Astrocyte (in vitro differentiated cells and primary cell): ENCODE data around the gene DTNB. TPM values are rescaled to one million over a fixed set of nuclear protein-coding genes. Genes with fewer than 3 reads are reported as not detected.

Experiments
- DNase-seq: peaks from one replicate; pipeline ENCODE4 v3.0.0-alpha.2; 2010; ENCODE audit warnings: low read depth
- FAIRE-seq: peaks from 2 replicates; lab custom pipeline; 2011; peaks lifted over from hg19 to GRCh38; lab: Jason Lieb, UNC
- H2AFZ ChIP-seq: 2 replicates; pipeline ENCODE4 v1.6.0; 2012; ENCODE audit warnings: low read depth, low read length, inconsistent platforms
- H3K27ac ChIP-seq: 2 replicates; pipeline ENCODE4 v1.5.1; 2011; ENCODE audit warnings: low read depth, low read length, inconsistent platforms
- H3K27me3 ChIP-seq: 2 replicates; pipeline ENCODE4 v1.6.0; 2011; ENCODE audit warnings: low read length, inconsistent platforms; ENCODE audit not compliant: insufficient read depth
- H3K36me3 ChIP-seq: 2 replicates; pipeline ENCODE4 v1.5.1; 2011; ENCODE audit warnings: low read length, inconsistent platforms; ENCODE audit not compliant: insufficient read depth
- H3K4me1 ChIP-seq: 2 replicates; pipeline ENCODE4 v1.5.1; 2011; ENCODE audit warnings: low read length, inconsistent platforms; ENCODE audit not compliant: insufficient read depth
- H3K4me2 ChIP-seq: 2 replicates; pipeline ENCODE4 v1.6.0; 2012; ENCODE audit warnings: low read length, inconsistent platforms
- H3K4me3 ChIP-seq: 2 replicates; pipeline ENCODE4 v1.5.1; 2011; ENCODE audit warnings: low read depth, mild to moderate bottlenecking, low read length, inconsistent platforms; ENCODE audit not compliant: insufficient read depth
- H3K79me2 ChIP-seq: 2 replicates; pipeline ENCODE4 v1.6.0; 2012; ENCODE audit warnings: mild to moderate bottlenecking, low read length, inconsistent platforms; ENCODE audit not compliant: insufficient read depth
- H3K9ac ChIP-seq: 2 replicates; pipeline ENCODE4 v1.6.0; 2012; ENCODE audit warnings: mild to moderate bottlenecking, low read length, inconsistent platforms
- H3K9me3 ChIP-seq: 2 replicates; pipeline ENCODE4 v1.5.1; 2012; ENCODE audit warnings: low read depth, mild to moderate bottlenecking, low read length, inconsistent platforms; ENCODE audit not compliant: insufficient read depth
- H4K20me1 ChIP-seq: 2 replicates; pipeline ENCODE4 v1.6.0; 2012; ENCODE audit warnings: low read length, inconsistent platforms; ENCODE audit not compliant: insufficient read depth
- H3K27ac Mint-ChIP-seq: one replicate; pipeline ENCODE4 v1.8.0; 2021; ENCODE audit warnings: mild to moderate bottlenecking, mixed read lengths; ENCODE audit not compliant: unreplicated experiment
- H3K27me3 Mint-ChIP-seq: one replicate; pipeline ENCODE4 v1.8.0; 2021; ENCODE audit warnings: low read depth, mixed read lengths; ENCODE audit not compliant: unreplicated experiment
- H3K36me3 Mint-ChIP-seq: one replicate; pipeline ENCODE4 v1.8.0; 2021; ENCODE audit warnings: low read depth, mixed read lengths; ENCODE audit not compliant: unreplicated experiment
- H3K4me1 Mint-ChIP-seq: one replicate; pipeline ENCODE4 v1.8.0; 2021; ENCODE audit warnings: low read depth, mixed read lengths; ENCODE audit not compliant: unreplicated experiment
- H3K4me3 Mint-ChIP-seq: one replicate; pipeline ENCODE4 v1.8.0; 2021; ENCODE audit warnings: mild to moderate bottlenecking, moderate library complexity, mixed read lengths; ENCODE audit not compliant: unreplicated experiment
- H3K9me3 Mint-ChIP-seq: one replicate; pipeline ENCODE4 v1.8.0; 2021; ENCODE audit warnings: mild to moderate bottlenecking, mixed read lengths; ENCODE audit not compliant: unreplicated experiment
- EZH2 ChIP-seq: IDR thresholded peaks from 2 replicates; pipeline ENCODE4 v1.6.1; 2012; ENCODE audit warnings: mild to moderate bottlenecking, low read length, inconsistent platforms; ENCODE audit not compliant: insufficient read depth
- total RNA-seq: library from RNA; stranded (reverse); gene quantifications from 2 replicates; pipeline ENCODE4 v1.2.1, GENCODE V29; 2021
- TF ChIP-seq, protein P1 (sequence below): IDR thresholded peaks from 2 replicates; pipeline ENCODE4 v1.5.1; 2011; ENCODE audit warnings: low read depth, mild to moderate bottlenecking, inconsistent platforms, low read length, moderate library complexity; ENCODE audit not compliant: insufficient read depth

The DTNB gene
- total RNA-seq, 1 donor from 2014 or later: 5.1 TPM

DNA sequence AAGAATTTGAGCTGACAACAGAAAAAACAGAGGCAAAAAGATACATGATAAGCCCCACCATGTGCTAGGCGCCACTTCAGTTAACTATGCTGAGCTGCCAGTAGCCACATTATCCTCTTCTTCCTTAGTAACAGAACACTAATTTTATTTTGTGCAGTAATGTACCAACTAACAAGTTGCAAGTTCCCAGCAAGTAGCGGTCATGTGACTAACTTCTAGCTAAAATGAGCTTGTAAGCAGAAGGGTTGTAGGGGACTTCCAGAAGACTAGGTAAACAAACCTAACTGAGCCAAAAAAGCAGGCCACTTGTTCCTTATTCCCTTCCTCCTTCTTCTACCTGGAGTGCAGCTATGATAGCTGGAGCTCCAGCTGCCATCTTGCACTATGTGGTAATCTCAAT is 75.5 kb downstream of the DTNB start:
- H3K4me1 Mint-ChIP-seq: peaks cover 2% of the 10 kb centered on the region
- TF ChIP-seq, protein P1, sequence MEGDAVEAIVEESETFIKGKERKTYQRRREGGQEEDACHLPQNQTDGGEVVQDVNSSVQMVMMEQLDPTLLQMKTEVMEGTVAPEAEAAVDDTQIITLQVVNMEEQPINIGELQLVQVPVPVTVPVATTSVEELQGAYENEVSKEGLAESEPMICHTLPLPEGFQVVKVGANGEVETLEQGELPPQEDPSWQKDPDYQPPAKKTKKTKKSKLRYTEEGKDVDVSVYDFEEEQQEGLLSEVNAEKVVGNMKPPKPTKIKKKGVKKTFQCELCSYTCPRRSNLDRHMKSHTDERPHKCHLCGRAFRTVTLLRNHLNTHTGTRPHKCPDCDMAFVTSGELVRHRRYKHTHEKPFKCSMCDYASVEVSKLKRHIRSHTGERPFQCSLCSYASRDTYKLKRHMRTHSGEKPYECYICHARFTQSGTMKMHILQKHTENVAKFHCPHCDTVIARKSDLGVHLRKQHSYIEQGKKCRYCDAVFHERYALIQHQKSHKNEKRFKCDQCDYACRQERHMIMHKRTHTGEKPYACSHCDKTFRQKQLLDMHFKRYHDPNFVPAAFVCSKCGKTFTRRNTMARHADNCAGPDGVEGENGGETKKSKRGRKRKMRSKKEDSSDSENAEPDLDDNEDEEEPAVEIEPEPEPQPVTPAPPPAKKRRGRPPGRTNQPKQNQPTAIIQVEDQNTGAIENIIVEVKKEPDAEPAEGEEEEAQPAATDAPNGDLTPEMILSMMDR: no peak
- TF ChIP-seq EZH2: no peak
- DNase-seq (no peak), FAIRE-seq (no peak)
- H3K27me3 ChIP-seq: no peaks in the 10 kb centered on the region
- no peaks in the 10 kb centered on the region for H4K20me1 ChIP-seq
- no peak overlapping the region for H3K4me3 Mint-ChIP-seq
- H2AFZ ChIP-seq: no peak overlapping the region
- no peak overlapping the region for H3K4me2 ChIP-seq
- no peak overlapping the region for H3K27ac ChIP-seq
- no peaks in the 10 kb centered on the region for H3K4me1 ChIP-seq
- H3K27ac Mint-ChIP-seq: no peak overlapping the region
- H3K9me3 ChIP-seq: no peaks in the 10 kb centered on the region
- no peaks in the 10 kb centered on the region for H3K9me3 Mint-ChIP-seq
- no peaks in the 10 kb centered on the region for H3K27me3 Mint-ChIP-seq
- no peak overlapping the region for H3K9ac ChIP-seq
- H3K4me3 ChIP-seq: no peak overlapping the region
- H3K36me3 Mint-ChIP-seq: no peaks in the 10 kb centered on the region
- H3K79me2 ChIP-seq: no peaks in the 10 kb centered on the region
- H3K36me3 ChIP-seq: no peaks in the 10 kb centered on the region

DNA sequence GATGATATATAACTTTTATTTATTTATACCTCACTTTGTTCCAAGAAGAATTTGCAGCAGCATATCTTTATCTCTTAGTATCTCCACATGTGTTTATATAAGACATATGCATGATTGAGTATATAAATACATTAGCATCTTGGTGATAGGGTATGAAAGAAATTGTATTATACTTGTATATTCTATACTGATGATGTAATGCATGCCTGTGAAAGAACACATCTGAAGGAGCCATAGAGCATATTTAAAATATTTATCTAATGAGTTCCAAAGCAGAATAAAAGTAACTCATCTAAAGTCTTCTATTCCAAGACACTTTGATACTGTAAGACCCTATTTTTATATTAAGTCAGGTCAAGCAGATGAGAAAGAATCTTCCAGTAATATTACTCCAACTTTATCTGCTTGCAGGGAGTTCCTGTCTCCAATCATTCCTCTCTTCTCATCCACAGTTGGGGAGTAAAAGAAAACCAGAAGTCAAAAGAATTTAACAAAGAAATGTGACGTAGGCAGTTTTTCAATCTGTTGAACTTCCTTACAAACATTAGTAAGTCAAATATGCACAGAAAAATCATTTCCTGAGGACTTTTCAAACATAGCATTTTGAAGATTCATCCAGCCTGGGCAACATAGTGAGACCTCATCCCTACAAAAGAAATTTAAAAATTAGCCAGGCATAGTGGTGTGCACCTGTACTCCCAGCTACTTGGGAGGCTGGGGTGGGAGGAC is 76.7 kb downstream of the DTNB start:
- H3K27ac ChIP-seq: no peak overlapping the region
- H3K4me3 ChIP-seq: no peak overlapping the region
- Mint-ChIP-seq H3K9me3 (no peaks in the 10 kb centered on the region), H3K27me3 (no peaks in the 10 kb centered on the region), H3K36me3 (no peaks in the 10 kb centered on the region), H3K4me3 (no peak overlapping the region), H3K27ac (no peak overlapping the region), H3K4me1 (peaks cover 3% of the 10 kb centered on the region)
- no peak for TF ChIP-seq EZH2
- TF ChIP-seq, protein P1: no peak
- H4K20me1 ChIP-seq: no peaks in the 10 kb centered on the region
- no peaks in the 10 kb centered on the region for H3K36me3 ChIP-seq
- FAIRE-seq (no peak), DNase-seq (peak; percentile 51)
- no peaks in the 10 kb centered on the region for H3K79me2 ChIP-seq
- no peak overlapping the region for H2AFZ ChIP-seq
- H3K9me3 ChIP-seq: no peaks in the 10 kb centered on the region
- no peaks in the 10 kb centered on the region for H3K27me3 ChIP-seq
- no peak overlapping the region for H3K4me2 ChIP-seq
- no peaks in the 10 kb centered on the region for H3K4me1 ChIP-seq
- H3K9ac ChIP-seq: no peak overlapping the region

DNA sequence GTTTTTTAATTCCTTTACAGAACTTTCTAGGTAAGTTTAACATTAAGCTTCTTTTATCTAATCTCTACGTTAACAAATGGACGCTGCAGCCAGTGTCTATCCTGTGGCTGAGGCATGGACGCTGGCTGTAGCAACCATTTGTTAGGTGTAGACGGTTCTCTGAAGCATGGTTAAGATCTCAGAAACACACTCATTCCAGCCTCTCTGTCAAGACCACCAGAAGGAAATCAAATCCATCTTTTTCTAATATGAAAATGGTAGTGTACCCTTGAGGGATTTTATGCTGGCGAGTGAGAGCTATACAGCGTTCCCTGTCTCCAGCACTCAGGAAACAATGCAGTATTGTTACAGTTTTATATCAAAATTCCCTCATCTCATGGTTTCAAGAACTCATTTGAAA is 78.0 kb downstream of the DTNB start:
- no peaks in the 10 kb centered on the region for H3K36me3 ChIP-seq
- DNase-seq (no peak), FAIRE-seq (no peak)
- H3K4me3 ChIP-seq: no peak overlapping the region
- H3K36me3 Mint-ChIP-seq: no peaks in the 10 kb centered on the region
- no peak overlapping the region for H2AFZ ChIP-seq
- H3K27me3 Mint-ChIP-seq: no peaks in the 10 kb centered on the region
- H3K4me1 Mint-ChIP-seq: peaks cover 3% of the 10 kb centered on the region
- H3K27ac Mint-ChIP-seq: no peak overlapping the region
- no peak overlapping the region for H3K9ac ChIP-seq
- H3K27me3 ChIP-seq: no peaks in the 10 kb centered on the region
- no peaks in the 10 kb centered on the region for H3K9me3 Mint-ChIP-seq
- no peak overlapping the region for H3K27ac ChIP-seq
- no peak overlapping the region for H3K4me2 ChIP-seq
- TF ChIP-seq EZH2: no peak
- TF ChIP-seq, protein P1: no peak
- no peaks in the 10 kb centered on the region for H3K79me2 ChIP-seq
- no peaks in the 10 kb centered on the region for H4K20me1 ChIP-seq
- no peaks in the 10 kb centered on the region for H3K9me3 ChIP-seq
- no peak overlapping the region for H3K4me3 Mint-ChIP-seq
- no peaks in the 10 kb centered on the region for H3K4me1 ChIP-seq
